Keratinocyte (primary cell): Measurements from ENCODE around the gene RHBDD1. TPM values are rescaled to one million over a fixed set of nuclear protein-coding genes. Genes with fewer than 3 reads are reported as not detected.
"Not testable (repeated sequence)": the region's sequence is repeated elsewhere in the genome, so short reads cannot be mapped to it uniquely, and the experiment has no call there.

ENCODE experiments used
- DNase-seq: peaks from one replicate; pipeline ENCODE4 v3.0.0-alpha.2; 2011; ENCODE audit warnings: low read depth, missing footprints, low spot score
- FAIRE-seq: peaks from 2 replicates; lab custom pipeline; 2011; peaks lifted over from hg19 to GRCh38; lab: Jason Lieb, UNC
- H2AFZ ChIP-seq: 2 replicates; pipeline ENCODE4 v1.6.0; 2012; ENCODE audit warnings: low read length, control low read depth, inconsistent platforms; ENCODE audit not compliant: control insufficient read depth
- H3K27ac ChIP-seq: 2 replicates; pipeline ENCODE4 v1.5.1; 2011; ENCODE audit warnings: low read length; ENCODE audit not compliant: control insufficient read depth, insufficient read depth
- H3K27me3 ChIP-seq: 3 replicates; pipeline ENCODE4 v1.6.0; 2011; ENCODE audit warnings: low read length; ENCODE audit not compliant: control insufficient read depth, insufficient read depth; ENCODE audit errors: extremely low read depth
- H3K36me3 ChIP-seq, 2 experiments: 2 replicates in 1 of 2; 3 replicates in 1 of 2; pipeline ENCODE4 v1.5.1; 2011; ENCODE audit warnings: low read length in 2 of 2, mild to moderate bottlenecking in 1 of 2; ENCODE audit not compliant: control insufficient read depth in 2 of 2, insufficient read depth in 2 of 2; ENCODE audit errors: extremely low read depth in 1 of 2
- H3K4me1 ChIP-seq: 3 replicates; pipeline ENCODE4 v1.5.1; 2011; ENCODE audit warnings: low read length; ENCODE audit not compliant: control insufficient read depth, insufficient read depth; ENCODE audit errors: extremely low read depth
- H3K4me2 ChIP-seq: 3 replicates; pipeline ENCODE4 v1.6.0; 2011; ENCODE audit warnings: low read depth, low read length; ENCODE audit not compliant: control insufficient read depth, insufficient read depth; ENCODE audit errors: extremely low read depth
- H3K4me3 ChIP-seq, 3 experiments: fragments of 200-600 bp in 1 of 3; sonication (generic) in 1 of 3; 2 replicates in 2 of 3; 3 replicates in 1 of 3; pipeline ENCODE4 v1.5.1; 2011 to 2016; ENCODE audit warnings: low read length in 3 of 3, mild to moderate bottlenecking in 3 of 3, control low read depth in 2 of 3, inconsistent platforms in 1 of 3, low read depth in 1 of 3, mixed read lengths in 1 of 3, mixed run types in 1 of 3, moderate library complexity in 1 of 3; ENCODE audit not compliant: control insufficient read depth in 2 of 3, insufficient read depth in 2 of 3; ENCODE audit errors: extremely low read depth in 1 of 3
- H3K79me2 ChIP-seq: 2 replicates; pipeline ENCODE4 v1.6.0; 2012; ENCODE audit warnings: low read length; ENCODE audit not compliant: control insufficient read depth, insufficient read depth
- H3K9ac ChIP-seq: 3 replicates; pipeline ENCODE4 v1.6.0; 2011; ENCODE audit warnings: low read length; ENCODE audit not compliant: control insufficient read depth, insufficient read depth; ENCODE audit errors: extremely low read depth
- H3K9me1 ChIP-seq: 3 replicates; pipeline ENCODE4 v1.6.0; 2011; ENCODE audit warnings: low read length; ENCODE audit not compliant: control insufficient read depth, insufficient read depth; ENCODE audit errors: extremely low read depth
- H3K9me3 ChIP-seq: 2 replicates; pipeline ENCODE4 v1.5.1; 2012; ENCODE audit warnings: low read depth, low read length; ENCODE audit not compliant: control insufficient read depth
- H4K20me1 ChIP-seq: 3 replicates; pipeline ENCODE4 v1.6.0; 2011; ENCODE audit warnings: low read length; ENCODE audit not compliant: control insufficient read depth, insufficient read depth; ENCODE audit errors: extremely low read depth
- CTCF ChIP-seq, 3 experiments: IDR thresholded peaks in 1 of 3; conservative IDR thresholded peaks in 1 of 3; optimal IDR thresholded peaks in 1 of 3; 2 replicates in 2 of 3; 3 replicates in 1 of 3; pipeline versions ENCODE3 to v1.5.1; 2011; ENCODE audit warnings: low read length in 3 of 3, mild to moderate bottlenecking in 3 of 3, moderate library complexity in 2 of 3, control low read depth in 1 of 3, inconsistent platforms in 1 of 3; ENCODE audit not compliant: insufficient read depth in 2 of 3; ENCODE audit errors: extremely low read depth in 1 of 3
- EZH2 ChIP-seq: IDR thresholded peaks from one replicate; pipeline ENCODE4 v1.6.1; 2012; ENCODE audit warnings: inconsistent platforms, mild to moderate bottlenecking, low read length, moderate library complexity
- dilution Hi-C: fragments of 300-500 bp; cut with MboI; formaldehyde crosslinking; loops from one replicate; pipeline ENCODE4 v1.7.0; 2020; ENCODE audit warnings: low sequenced_read_pairs; ENCODE audit not compliant: extremely low pct_ligation_motif_present
- polyA plus RNA-seq, 5 experiments: library from polyadenylated mRNA; depleted of rRNA in 3 of 5; stranded (reverse) in 3 of 5; stranded (forward) in 1 of 5; unstranded in 1 of 5; fragments of >200 nt; gene quantifications; 1 replicate in 1 of 5; 2 replicates in 3 of 5; 3 replicates in 1 of 5; pipeline versions ENCODE4 v1.2.1 to v1.2.3, GENCODE V29; 2011 to 2012; ENCODE audit warnings: missing spikeins in 2 of 5, low read depth in 1 of 5, low replicate concordance in 1 of 5

The RHBDD1 gene
- polyA plus RNA-seq, 1 donor (not counting 4 experiments of a cell fraction or from before 2014, with no cell fraction given): 27.8 TPM

- no peaks in the 10 kb centered on the region for H3K36me3 ChIP-seq
- dilution Hi-C loops: no loop called here
- H2AFZ ChIP-seq: no peak overlapping the region
- H3K9ac ChIP-seq: no peak overlapping the region
- FAIRE-seq (no peak), DNase-seq (no peak)
- H3K79me2 ChIP-seq: peaks cover 6% of the 10 kb centered on the region
- TF ChIP-seq CTCF (optimal IDR thresholded peaks at IDR 0.05 in 1 of 3, IDR thresholded peaks at IDR 0.05 in 1 of 3, conservative IDR thresholded peaks at IDR 0.05 in 1 of 3; ENCODE audit: extremely low read depth in 1 of 3, insufficient read depth in 2 of 3, low read length in 3 of 3) (no peak), EZH2 (no peak)
- H3K4me3 ChIP-seq: no peak overlapping the region
- no peak overlapping the region for H3K4me2 ChIP-seq
- no peaks in the 10 kb centered on the region for H3K9me3 ChIP-seq
- no peaks in the 10 kb centered on the region for H3K9me1 ChIP-seq
- H3K4me1 ChIP-seq: peaks cover 3% of the 10 kb centered on the region
- no peak overlapping the region for H3K27ac ChIP-seq
- no peaks in the 10 kb centered on the region for H4K20me1 ChIP-seq
- H3K27me3 ChIP-seq: no peaks in the 10 kb centered on the region
Measured at GRCh38 chr2:226832061-226832460, 3.8 kb upstream of the RHBDD1 start.

GRCh38 chr2:226834880-226835279, 974 bp upstream of the RHBDD1 start:
- H3K27me3 ChIP-seq, H2AFZ ChIP-seq, H3K27ac ChIP-seq, dilution Hi-C loops, DNase-seq, FAIRE-seq, H3K36me3 ChIP-seq, H4K20me1 ChIP-seq, H3K9me3 ChIP-seq, H3K9me1 ChIP-seq: not testable (repeated sequence)
- peak overlapping the region; percentile 93 for H3K9ac ChIP-seq
- peak overlapping the region; percentile 70 to 81 (median 80) for H3K4me3 ChIP-seq
- peaks cover 15% of the 10 kb centered on the region for H3K4me1 ChIP-seq
- H3K4me2 ChIP-seq: peak overlapping the region; percentile 79
- H3K79me2 ChIP-seq: peaks cover 19% of the 10 kb centered on the region

- H3K4me1 ChIP-seq: peaks cover 15% of the 10 kb centered on the region
- peak overlapping the region; percentile 93 for H3K9ac ChIP-seq
- peaks cover 0 to 5% of the 10 kb centered on the region in 2 experiments for H3K36me3 ChIP-seq
- peak overlapping the region; percentile 89 for H3K27ac ChIP-seq
- DNase-seq (no peak), FAIRE-seq (no peak)
- H3K4me3 ChIP-seq: peak overlapping the region; percentile 70 to 81 (median 80)
- H3K27me3 ChIP-seq: no peaks in the 10 kb centered on the region
- H2AFZ ChIP-seq: peak overlapping the region; percentile 98
- dilution Hi-C loops: no loop called here
- H3K4me2 ChIP-seq: peak overlapping the region; percentile 79
- peaks cover 19% of the 10 kb centered on the region for H3K79me2 ChIP-seq
- no peaks in the 10 kb centered on the region for H4K20me1 ChIP-seq
- H3K9me3 ChIP-seq: no peaks in the 10 kb centered on the region
- TF ChIP-seq EZH2 (no peak), CTCF (optimal IDR thresholded peaks at IDR 0.05 in 1 of 3, IDR thresholded peaks at IDR 0.05 in 1 of 3, conservative IDR thresholded peaks at IDR 0.05 in 1 of 3; ENCODE audit: extremely low read depth in 1 of 3, insufficient read depth in 2 of 3, low read length in 3 of 3) (no peak)
- H3K9me1 ChIP-seq: no peaks in the 10 kb centered on the region
Measured at GRCh38 chr2:226835420-226835795, 446 bp upstream of the RHBDD1 start.
